Cardiac muscle cell (in vitro differentiated cells and primary cell): Measurements from ENCODE around the gene SFSWAP. TPM values are rescaled to one million over a fixed set of nuclear protein-coding genes. Genes with fewer than 3 reads are reported as not detected.

Experiments used
- DNase-seq, 2 donors: peaks; one replicate each; pipeline versions ENCODE4 v3.0.0 to v3.0.0-alpha.2; 2010 to 2017; ENCODE audit warnings: low read depth in 1 of 2, low spot score in 1 of 2
- H3K27ac ChIP-seq: fragments of 200-600 bp; sonication (generic); 2 replicates; pipeline ENCODE4 v1.5.1; 2016
- H3K27me3 ChIP-seq: fragments of 200-600 bp; sonication (generic); 2 replicates; pipeline ENCODE4 v1.6.0; 2016; ENCODE audit warnings: control low read depth
- H3K36me3 ChIP-seq: fragments of 200-600 bp; sonication (generic); 2 replicates; pipeline ENCODE4 v1.5.1; 2016; ENCODE audit warnings: control low read depth
- H3K4me1 ChIP-seq: fragments of 200-600 bp; sonication (generic); 2 replicates; pipeline ENCODE4 v1.8.1; 2017; ENCODE audit warnings: low read depth, mild to moderate bottlenecking, mixed run types
- H3K4me3 ChIP-seq: fragments of 200-600 bp; sonication (generic); 2 replicates; pipeline ENCODE4 v1.5.1; 2016; ENCODE audit warnings: mild to moderate bottlenecking
- H3K9me3 ChIP-seq: fragments of 200-600 bp; sonication (generic); 2 replicates; pipeline ENCODE4 v1.5.1; 2017; ENCODE audit warnings: low read depth, mild to moderate bottlenecking, control low read depth
- polyA plus RNA-seq: library from polyadenylated mRNA; unstranded; fragments of >200 nt; fragmentation: Nextera tagmentation; extraction: Ambion mirVana; gene quantifications from 2 replicates; pipeline ENCODE4 v1.2.1, GENCODE V29; 2016
- total RNA-seq: library from RNA; depleted of rRNA; stranded (reverse); fragments of >200 nt; gene quantifications from 2 replicates; pipeline ENCODE4 v1.2.3, GENCODE V29; 2016
- TF ChIP-seq, protein P1 (sequence below): IDR thresholded peaks from 2 replicates; pipeline ENCODE4 v1.5.1; 2012; ENCODE audit warnings: low read depth, mild to moderate bottlenecking, low read length

Gene SFSWAP
- total and polyA plus RNA-seq, 2 experiments from 2014 or later: 24.1 to 44.8 TPM

DNA sequence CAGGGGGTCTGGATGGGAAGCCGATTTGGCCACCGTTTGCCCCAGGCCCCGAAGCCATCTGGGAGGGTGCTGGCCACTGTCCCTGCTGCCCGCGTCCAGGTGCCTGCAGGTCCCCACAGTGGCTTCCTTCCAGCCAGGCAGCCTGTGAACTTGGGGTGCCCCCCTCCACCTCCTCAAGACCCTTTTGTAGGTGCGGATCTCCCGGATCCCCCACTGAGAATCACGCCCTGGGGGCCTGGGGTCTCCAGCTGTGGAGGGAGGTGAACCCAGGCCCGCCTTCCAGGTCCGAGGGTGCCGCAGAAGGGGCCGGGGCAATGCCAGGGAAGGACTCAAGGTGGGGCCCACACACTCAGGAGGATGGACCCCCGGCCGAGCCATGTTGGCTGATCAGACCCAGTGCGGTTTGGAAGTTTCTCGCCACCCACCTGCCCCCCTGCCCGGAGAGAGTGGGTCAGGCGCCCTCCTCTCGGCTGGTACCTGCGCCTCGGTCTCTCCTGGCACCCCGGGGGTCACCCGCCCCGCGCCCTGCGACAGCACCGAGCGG is 119.0 kb downstream of the SFSWAP start:
- Histone ChIP-seq H3K4me3 (peak overlapping the region; percentile 26), H3K9me3 (no peaks in the 10 kb centered on the region), H3K4me1 (no peaks in the 10 kb centered on the region), H3K27ac (no peak overlapping the region), H3K36me3 (no peaks in the 10 kb centered on the region), H3K27me3 (peaks cover 66% of the 10 kb centered on the region)
- no peak for DNase-seq
- TF ChIP-seq, protein P1, sequence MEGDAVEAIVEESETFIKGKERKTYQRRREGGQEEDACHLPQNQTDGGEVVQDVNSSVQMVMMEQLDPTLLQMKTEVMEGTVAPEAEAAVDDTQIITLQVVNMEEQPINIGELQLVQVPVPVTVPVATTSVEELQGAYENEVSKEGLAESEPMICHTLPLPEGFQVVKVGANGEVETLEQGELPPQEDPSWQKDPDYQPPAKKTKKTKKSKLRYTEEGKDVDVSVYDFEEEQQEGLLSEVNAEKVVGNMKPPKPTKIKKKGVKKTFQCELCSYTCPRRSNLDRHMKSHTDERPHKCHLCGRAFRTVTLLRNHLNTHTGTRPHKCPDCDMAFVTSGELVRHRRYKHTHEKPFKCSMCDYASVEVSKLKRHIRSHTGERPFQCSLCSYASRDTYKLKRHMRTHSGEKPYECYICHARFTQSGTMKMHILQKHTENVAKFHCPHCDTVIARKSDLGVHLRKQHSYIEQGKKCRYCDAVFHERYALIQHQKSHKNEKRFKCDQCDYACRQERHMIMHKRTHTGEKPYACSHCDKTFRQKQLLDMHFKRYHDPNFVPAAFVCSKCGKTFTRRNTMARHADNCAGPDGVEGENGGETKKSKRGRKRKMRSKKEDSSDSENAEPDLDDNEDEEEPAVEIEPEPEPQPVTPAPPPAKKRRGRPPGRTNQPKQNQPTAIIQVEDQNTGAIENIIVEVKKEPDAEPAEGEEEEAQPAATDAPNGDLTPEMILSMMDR: no peak

DNA sequence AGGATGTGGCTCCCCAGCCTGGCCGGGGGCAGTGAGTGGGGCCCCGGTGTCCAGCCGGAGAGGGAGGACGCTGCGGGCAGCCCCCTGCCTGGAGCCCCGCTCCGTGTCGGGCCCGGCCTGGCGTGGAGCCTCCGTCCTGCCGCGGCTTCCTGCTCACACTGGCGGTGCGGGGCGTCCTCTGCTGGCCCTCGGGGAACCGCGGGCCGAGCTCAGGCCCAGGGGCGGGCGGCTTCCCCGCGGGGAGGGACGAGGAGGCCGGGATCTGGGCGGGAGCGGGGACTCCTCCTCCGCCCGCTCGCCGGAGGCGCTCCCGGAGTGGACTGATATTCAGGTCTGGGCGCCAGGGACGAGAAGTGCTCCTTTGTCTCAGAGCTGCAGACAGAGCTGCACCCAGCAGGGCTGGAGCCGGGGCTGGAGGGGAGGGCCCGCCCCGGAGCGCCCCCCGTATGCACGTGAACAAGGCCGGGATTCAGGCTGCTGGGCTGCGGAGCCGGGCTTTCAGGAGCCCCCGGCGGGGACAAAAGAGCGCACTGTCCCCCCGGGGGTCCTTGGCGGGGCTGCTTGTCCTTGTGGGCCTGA is 119.5 kb downstream of the SFSWAP start:
- H3K4me1 ChIP-seq: no peaks in the 10 kb centered on the region
- peak; percentile 80 to 93 for DNase-seq
- no peaks in the 10 kb centered on the region for H3K9me3 ChIP-seq
- TF ChIP-seq, protein P1: peak; percentile 67
- H3K36me3 ChIP-seq: no peaks in the 10 kb centered on the region
- peaks cover 61% of the 10 kb centered on the region for H3K27me3 ChIP-seq
- H3K27ac ChIP-seq: no peak overlapping the region
- peak overlapping the region; percentile 26 for H3K4me3 ChIP-seq

DNA sequence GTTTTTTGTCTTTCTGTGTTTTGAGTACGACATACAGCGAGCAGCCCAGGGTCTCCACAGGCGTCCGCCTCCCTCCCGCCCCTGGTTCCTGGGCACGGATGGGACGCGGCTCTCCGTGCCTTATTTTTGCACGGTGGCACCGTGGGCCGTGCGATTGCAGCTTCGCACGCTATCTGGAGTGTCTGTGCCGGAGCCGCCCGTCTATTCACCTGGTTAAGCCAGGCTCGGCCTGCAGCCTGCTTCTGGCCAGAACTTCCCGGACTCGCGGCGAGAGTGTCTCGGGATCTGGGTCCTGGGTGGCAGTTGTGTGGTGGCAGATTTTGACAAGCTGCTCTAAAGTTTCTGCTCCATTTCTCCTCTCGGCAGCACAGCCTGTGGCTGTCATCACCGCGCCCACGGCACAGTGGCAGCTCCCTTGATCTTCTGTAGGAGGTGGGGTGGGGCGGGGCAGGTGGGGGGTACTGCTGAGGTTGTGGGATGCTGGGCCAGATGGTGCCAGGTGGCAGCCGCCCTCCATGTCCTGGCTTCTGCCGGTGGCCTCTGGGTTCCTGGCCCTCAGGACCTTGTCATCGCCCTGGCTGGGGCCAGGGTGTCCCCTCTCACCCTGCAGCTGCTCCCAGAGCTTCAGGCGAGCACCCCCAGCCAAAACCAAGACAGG is 120.2 kb downstream of the SFSWAP start:
- TF ChIP-seq, protein P1: no peak
- peak in 1 of 2 donors; percentile 26 for DNase-seq
- Histone ChIP-seq H3K27ac (no peak overlapping the region), H3K27me3 (peaks cover 60% of the 10 kb centered on the region), H3K9me3 (no peaks in the 10 kb centered on the region), H3K4me1 (no peaks in the 10 kb centered on the region), H3K4me3 (peak overlapping the region; percentile 26), H3K36me3 (no peaks in the 10 kb centered on the region)

DNA sequence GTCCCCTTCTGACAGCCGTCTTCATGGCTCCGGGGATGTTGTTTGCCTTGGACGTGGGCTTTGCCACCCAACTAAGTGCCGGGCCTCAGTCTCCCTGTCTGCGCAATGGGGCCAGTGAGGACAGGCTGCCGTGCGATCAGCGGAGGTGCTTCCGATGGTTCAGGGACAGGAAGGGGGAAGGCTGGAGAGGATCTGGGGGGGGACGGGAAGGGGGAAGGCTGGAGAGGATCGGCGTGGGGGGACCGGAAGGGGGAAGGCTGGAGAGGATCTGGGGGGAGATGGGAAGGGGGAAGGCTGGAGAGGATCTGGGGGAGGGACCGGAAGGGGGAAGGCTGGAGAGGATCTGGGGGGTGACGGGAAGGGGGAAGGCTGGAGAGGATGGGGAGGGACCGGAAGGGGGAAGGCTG is 120.7 kb downstream of the SFSWAP start:
- Histone ChIP-seq H3K9me3 (no peaks in the 10 kb centered on the region), H3K27me3 (peaks cover 54% of the 10 kb centered on the region), H3K4me3 (no peak overlapping the region), H3K36me3 (no peaks in the 10 kb centered on the region), H3K4me1 (no peaks in the 10 kb centered on the region), H3K27ac (no peak overlapping the region)
- peak in 1 of 2 donors; percentile 94 for DNase-seq
- TF ChIP-seq, protein P1: no peak

DNA sequence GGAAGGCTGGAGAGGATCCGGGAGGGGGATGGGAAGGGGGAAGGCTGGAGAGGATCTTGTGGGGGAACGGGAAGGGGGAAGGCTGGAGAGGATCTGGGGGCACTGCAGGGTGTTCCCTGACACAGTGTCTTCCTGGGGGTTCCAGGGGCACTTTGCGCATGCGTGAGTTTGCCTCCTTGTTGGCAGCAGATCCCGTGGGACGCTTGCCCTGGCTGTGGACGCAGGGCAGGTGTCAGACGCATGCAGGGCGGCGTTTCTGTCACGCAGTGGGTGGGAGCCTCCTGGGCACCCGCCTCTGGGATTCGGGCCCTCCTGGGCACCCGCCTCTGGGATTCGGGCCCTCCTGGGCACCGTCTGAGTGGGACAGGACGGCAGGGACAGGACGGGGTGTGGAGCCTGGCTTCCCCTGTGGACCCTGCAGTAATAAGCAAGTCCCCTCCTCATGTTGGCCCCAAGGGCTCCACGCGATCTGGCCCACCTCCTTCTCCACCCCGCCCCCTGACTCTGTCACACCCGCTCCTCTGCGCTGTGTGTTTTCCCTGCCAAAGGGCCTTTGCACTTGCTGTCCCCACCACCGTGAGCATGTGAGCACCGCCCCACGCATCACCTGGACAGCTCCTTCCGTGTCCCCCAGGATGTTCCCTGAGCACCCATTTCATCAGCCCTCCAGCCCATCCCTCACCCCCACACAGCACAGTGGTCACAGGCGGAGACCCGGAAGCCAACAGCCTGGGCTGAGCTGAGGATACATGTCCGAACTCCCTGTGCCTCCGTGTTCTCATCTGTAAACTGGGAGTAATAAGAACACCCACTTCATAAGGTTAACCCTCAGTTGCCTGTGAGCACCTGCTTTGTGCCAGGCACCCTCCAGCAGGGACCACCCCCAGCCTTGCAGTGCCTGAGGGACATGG is 121.7 kb downstream of the SFSWAP start:
- H3K4me3 ChIP-seq: no peak overlapping the region
- H3K27me3 ChIP-seq: peaks cover 47% of the 10 kb centered on the region

More for the DNA sequence above, 121.7 kb downstream of the SFSWAP start:
- no peaks in the 10 kb centered on the region for H3K36me3 ChIP-seq
- TF ChIP-seq, protein P1: no peak
- H3K27ac ChIP-seq: no peak overlapping the region
- no peaks in the 10 kb centered on the region for H3K4me1 ChIP-seq
- H3K9me3 ChIP-seq: no peaks in the 10 kb centered on the region
- peak in 1 of 2 donors; percentile 73 for DNase-seq
